Left hindlimb (tissue), 1 donor: ENCODE results near the gene CELF4.
A peak's percentile ranks its signal among the peaks of the same experiment; 100 is the strongest.

ENCODE experiments used
- DNase-seq: peaks from one replicate; pipeline ENCODE4 v3.0.0-alpha.2; 2018

CELF4 gene

GRCh38 chr18:37307181-37307580, 258.4 kb downstream of the CELF4 start:
- DNase-seq: no peak

GRCh38 chr18:37306432-37306831, 259.2 kb downstream of the CELF4 start:
- no peak for DNase-seq

- DNase-seq: no peak
These were observed 260.5 kb downstream of the CELF4 start for GRCh38 chr18:37305066-37305465.

GRCh38 chr18:37304012-37304680, 261.5 kb downstream of the CELF4 start:
- no peak for DNase-seq

- no peak for DNase-seq
These were observed 262.6 kb downstream of the CELF4 start for GRCh38 chr18:37303009-37303408.

- no peak for DNase-seq
These were observed 263.1 kb downstream of the CELF4 start for GRCh38 chr18:37302519-37302918.

GRCh38 chr18:37299471-37300304, 265.9 kb downstream of the CELF4 start:
- peak; percentile 87 for DNase-seq

- no peak for DNase-seq
These were observed 266.8 kb downstream of the CELF4 start for GRCh38 chr18:37298816-37299215.

- DNase-seq: no peak
These were observed 268.5 kb downstream of the CELF4 start for GRCh38 chr18:37297106-37297505.

- DNase-seq: no peak
These were observed 270.6 kb downstream of the CELF4 start for GRCh38 chr18:37294951-37295350.

GRCh38 chr18:37293359-37293758, 272.2 kb downstream of the CELF4 start:
- DNase-seq: no peak

GRCh38 chr18:37289423-37289822, 276.2 kb downstream of the CELF4 start:
- DNase-seq: no peak

GRCh38 chr18:37287601-37288000, 278.0 kb downstream of the CELF4 start:
- no peak for DNase-seq

GRCh38 chr18:37286801-37287200, 278.8 kb downstream of the CELF4 start:
- no peak for DNase-seq

GRCh38 chr18:37285825-37286224, 279.8 kb downstream of the CELF4 start:
- no peak for DNase-seq

- no peak for DNase-seq
These were observed 281.3 kb downstream of the CELF4 start for GRCh38 chr18:37284260-37284659.

- DNase-seq: no peak
These were observed 283.1 kb downstream of the CELF4 start for GRCh38 chr18:37282386-37283037.

GRCh38 chr18:37280701-37281393, 284.8 kb downstream of the CELF4 start:
- no peak for DNase-seq

- no peak for DNase-seq
These were observed 287.8 kb downstream of the CELF4 start for GRCh38 chr18:37277804-37278203.

GRCh38 chr18:37276111-37276890, 289.3 kb downstream of the CELF4 start:
- DNase-seq: no peak

- no peak for DNase-seq
These were observed 290.3 kb downstream of the CELF4 start for GRCh38 chr18:37275237-37275741.
